NK-92 (cell line): Measurements from ENCODE around the gene TNFSF12.

Experiments
- DNase-seq: peaks from one replicate; lab custom pipeline; 2025; ENCODE audit not compliant: unreplicated experiment; lab: John Stamatoyannopoulos, UW

Gene TNFSF12

GRCh38 chr17:7563115-7563869, 14.4 kb downstream of the TNFSF12 start:
- DNase-seq: no peak

- no peak for DNase-seq
Measured at GRCh38 chr17:7569571-7569970, 20.7 kb downstream of the TNFSF12 start.

DNA sequence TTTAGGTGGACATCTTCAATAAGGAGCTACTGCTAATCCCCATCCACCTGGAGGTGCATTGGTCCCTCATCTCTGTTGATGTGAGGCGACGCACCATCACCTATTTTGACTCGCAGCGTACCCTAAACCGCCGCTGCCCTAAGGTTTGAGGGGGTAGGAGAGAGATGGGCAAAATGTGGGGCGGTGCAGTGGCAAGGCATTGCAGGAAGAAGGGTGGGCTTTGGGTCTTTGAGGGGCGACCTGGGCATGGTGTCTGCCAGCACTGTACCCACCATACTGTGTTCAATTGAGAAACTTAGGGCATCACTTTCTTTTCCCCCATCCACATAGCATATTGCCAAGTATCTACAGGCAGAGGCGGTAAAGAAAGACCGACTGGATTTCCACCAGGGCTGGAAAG, 21.5 kb downstream of the TNFSF12 start:
- DNase-seq: no peak

GRCh38 chr17:7572338-7572587, 23.4 kb downstream of the TNFSF12 start:
- no peak for DNase-seq

GRCh38 chr17:7572588-7573323, 23.9 kb downstream of the TNFSF12 start:
- DNase-seq: peak; percentile 94

- peak; percentile 33 for DNase-seq
Measured at GRCh38 chr17:7573324-7574080, 24.6 kb downstream of the TNFSF12 start.

DNA sequence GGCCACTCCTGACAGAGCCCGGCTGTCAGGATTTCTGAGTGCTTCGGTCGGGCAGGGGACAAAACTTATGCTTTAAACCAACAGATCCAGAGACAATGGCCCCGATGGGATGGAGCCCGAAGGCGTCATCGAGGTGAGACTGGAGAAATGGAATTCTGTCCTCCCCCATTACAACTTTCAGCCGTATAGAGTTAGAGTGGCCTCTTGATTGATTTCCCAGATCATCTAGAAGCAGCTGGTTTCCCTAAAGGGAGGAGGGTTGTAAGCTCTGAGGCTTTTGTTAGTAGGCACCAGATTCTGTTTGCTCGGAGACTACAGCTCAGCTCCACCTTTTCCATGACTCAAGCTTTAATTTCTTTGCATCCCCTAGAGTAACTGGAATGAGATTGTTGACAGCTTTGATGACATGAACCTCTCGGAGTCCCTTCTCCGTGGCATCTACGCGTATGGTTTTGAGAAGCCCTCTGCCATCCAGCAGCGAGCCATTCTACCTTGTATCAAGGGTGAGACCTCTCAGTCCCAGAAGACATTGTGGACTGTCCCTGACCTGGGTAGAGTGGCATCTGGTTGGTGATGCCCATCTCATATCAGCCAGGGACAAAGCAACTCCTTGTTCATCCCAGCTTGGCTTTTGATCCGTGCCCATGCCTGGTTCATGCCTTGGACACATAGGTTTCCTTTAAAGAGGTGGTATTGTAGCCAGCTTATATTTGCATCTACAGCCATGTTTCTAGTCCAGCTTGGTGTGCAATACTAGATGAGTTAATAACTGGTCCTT, 25.5 kb downstream of the TNFSF12 start:
- no peak for DNase-seq

GRCh38 chr17:7575481-7575883, 26.6 kb downstream of the TNFSF12 start:
- no peak for DNase-seq

- DNase-seq: no peak
Measured at GRCh38 chr17:7575959-7576358, 27.1 kb downstream of the TNFSF12 start.

DNA sequence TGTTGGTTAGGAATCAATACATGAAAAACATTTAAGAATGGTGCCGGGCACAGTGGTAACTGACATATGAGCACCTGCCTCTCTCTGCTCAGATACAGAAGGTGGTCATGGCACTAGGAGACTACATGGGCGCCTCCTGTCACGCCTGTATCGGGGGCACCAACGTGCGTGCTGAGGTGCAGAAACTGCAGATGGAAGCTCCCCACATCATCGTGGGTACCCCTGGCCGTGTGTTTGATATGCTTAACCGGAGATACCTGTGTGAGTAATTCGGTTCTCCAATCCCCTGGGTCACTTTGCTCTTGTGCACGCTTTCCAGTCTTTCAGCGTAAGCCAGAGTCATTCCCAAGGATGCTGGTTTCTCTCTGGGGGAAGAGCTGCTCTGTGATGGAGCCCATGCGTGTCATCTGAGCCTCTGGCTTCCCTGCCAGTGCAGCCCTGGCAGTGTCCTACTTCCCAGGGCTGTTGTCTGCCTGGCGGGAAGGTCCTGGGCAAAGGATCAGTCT, 27.6 kb downstream of the TNFSF12 start:
- no peak for DNase-seq

DNA sequence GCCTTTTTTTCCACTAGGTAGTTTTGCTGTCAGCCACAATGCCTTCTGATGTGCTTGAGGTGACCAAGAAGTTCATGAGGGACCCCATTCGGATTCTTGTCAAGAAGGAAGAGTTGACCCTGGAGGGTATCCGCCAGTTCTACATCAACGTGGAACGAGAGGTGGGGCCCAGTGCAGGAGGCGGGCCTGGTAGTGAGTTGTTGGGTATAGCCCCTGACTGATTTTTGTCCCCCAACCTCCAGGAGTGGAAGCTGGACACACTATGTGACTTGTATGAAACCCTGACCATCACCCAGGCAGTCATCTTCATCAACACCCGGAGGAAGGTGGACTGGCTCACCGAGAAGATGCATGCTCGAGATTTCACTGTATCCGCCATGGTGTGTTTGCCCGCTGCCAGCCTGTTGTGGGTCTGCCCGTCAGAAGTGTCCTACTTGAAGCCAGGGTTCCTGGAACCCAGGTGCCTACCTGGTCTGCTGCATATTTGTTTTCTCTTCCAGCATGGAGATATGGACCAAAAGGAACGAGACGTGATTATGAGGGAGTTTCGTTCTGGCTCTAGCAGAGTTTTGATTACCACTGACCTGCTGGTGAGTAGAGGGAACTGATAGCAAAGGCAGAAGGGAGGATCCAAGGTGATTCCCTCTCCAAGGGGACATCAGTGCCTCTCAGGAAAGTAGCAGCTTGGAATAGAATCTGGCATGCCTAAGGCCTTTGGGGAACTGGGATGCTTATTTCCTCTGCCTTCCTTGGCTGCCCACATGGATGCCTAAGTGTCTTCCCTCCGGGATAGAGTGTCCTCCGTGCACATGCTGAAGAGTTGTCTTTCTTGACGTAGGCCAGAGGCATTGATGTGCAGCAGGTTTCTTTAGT, 28.7 kb downstream of the TNFSF12 start:
- DNase-seq: no peak

GRCh38 chr17:7579001-7579833, 30.4 kb downstream of the TNFSF12 start, which contains the start of gene CD68:
Gene CD68, plus strand, starts transcription at chr17:7579638. Its CDS starts 40 bp downstream, at chr17:7579678.
- no peak for DNase-seq

- no peak for DNase-seq
Measured at GRCh38 chr17:7579834-7580603, 31.2 kb downstream of the TNFSF12 start.

GRCh38 chr17:7580604-7581575, 32.0 kb downstream of the TNFSF12 start:
- no peak for DNase-seq

GRCh38 chr17:7582396-7583252, 33.8 kb downstream of the TNFSF12 start:
- DNase-seq: no peak
